Keratinocyte (primary cell): ENCODE measurements around the gene FOLR1. TPM values are rescaled to one million over a fixed set of nuclear protein-coding genes. Genes with fewer than 3 reads are reported as not detected.
"Not testable (repeated sequence)": the region's sequence is repeated elsewhere in the genome, so short reads cannot be mapped to it uniquely, and the experiment has no call there.

Source experiments
- DNase-seq: peaks from one replicate; pipeline ENCODE4 v3.0.0-alpha.2; 2011; ENCODE audit warnings: low read depth, missing footprints, low spot score
- FAIRE-seq: peaks from 2 replicates; lab custom pipeline; 2011; peaks lifted over from hg19 to GRCh38; lab: Jason Lieb, UNC
- H2AFZ ChIP-seq: 2 replicates; pipeline ENCODE4 v1.6.0; 2012; ENCODE audit warnings: low read length, control low read depth, inconsistent platforms; ENCODE audit not compliant: control insufficient read depth
- H3K27ac ChIP-seq: 2 replicates; pipeline ENCODE4 v1.5.1; 2011; ENCODE audit warnings: low read length; ENCODE audit not compliant: control insufficient read depth, insufficient read depth
- H3K27me3 ChIP-seq: 3 replicates; pipeline ENCODE4 v1.6.0; 2011; ENCODE audit warnings: low read length; ENCODE audit not compliant: control insufficient read depth, insufficient read depth; ENCODE audit errors: extremely low read depth
- H3K36me3 ChIP-seq, 2 experiments: 2 replicates in 1 of 2; 3 replicates in 1 of 2; pipeline ENCODE4 v1.5.1; 2011; ENCODE audit warnings: low read length in 2 of 2, mild to moderate bottlenecking in 1 of 2; ENCODE audit not compliant: control insufficient read depth in 2 of 2, insufficient read depth in 2 of 2; ENCODE audit errors: extremely low read depth in 1 of 2
- H3K4me1 ChIP-seq: 3 replicates; pipeline ENCODE4 v1.5.1; 2011; ENCODE audit warnings: low read length; ENCODE audit not compliant: control insufficient read depth, insufficient read depth; ENCODE audit errors: extremely low read depth
- H3K4me2 ChIP-seq: 3 replicates; pipeline ENCODE4 v1.6.0; 2011; ENCODE audit warnings: low read depth, low read length; ENCODE audit not compliant: control insufficient read depth, insufficient read depth; ENCODE audit errors: extremely low read depth
- H3K4me3 ChIP-seq, 3 experiments: fragments of 200-600 bp in 1 of 3; sonication (generic) in 1 of 3; 2 replicates in 2 of 3; 3 replicates in 1 of 3; pipeline ENCODE4 v1.5.1; 2011 to 2016; ENCODE audit warnings: low read length in 3 of 3, mild to moderate bottlenecking in 3 of 3, control low read depth in 2 of 3, inconsistent platforms in 1 of 3, low read depth in 1 of 3, mixed read lengths in 1 of 3, mixed run types in 1 of 3, moderate library complexity in 1 of 3; ENCODE audit not compliant: control insufficient read depth in 2 of 3, insufficient read depth in 2 of 3; ENCODE audit errors: extremely low read depth in 1 of 3
- H3K79me2 ChIP-seq: 2 replicates; pipeline ENCODE4 v1.6.0; 2012; ENCODE audit warnings: low read length; ENCODE audit not compliant: control insufficient read depth, insufficient read depth
- H3K9ac ChIP-seq: 3 replicates; pipeline ENCODE4 v1.6.0; 2011; ENCODE audit warnings: low read length; ENCODE audit not compliant: control insufficient read depth, insufficient read depth; ENCODE audit errors: extremely low read depth
- H3K9me1 ChIP-seq: 3 replicates; pipeline ENCODE4 v1.6.0; 2011; ENCODE audit warnings: low read length; ENCODE audit not compliant: control insufficient read depth, insufficient read depth; ENCODE audit errors: extremely low read depth
- H3K9me3 ChIP-seq: 2 replicates; pipeline ENCODE4 v1.5.1; 2012; ENCODE audit warnings: low read depth, low read length; ENCODE audit not compliant: control insufficient read depth
- H4K20me1 ChIP-seq: 3 replicates; pipeline ENCODE4 v1.6.0; 2011; ENCODE audit warnings: low read length; ENCODE audit not compliant: control insufficient read depth, insufficient read depth; ENCODE audit errors: extremely low read depth
- CTCF ChIP-seq, 3 experiments: IDR thresholded peaks in 1 of 3; conservative IDR thresholded peaks in 1 of 3; optimal IDR thresholded peaks in 1 of 3; 2 replicates in 2 of 3; 3 replicates in 1 of 3; pipeline versions ENCODE3 to v1.5.1; 2011; ENCODE audit warnings: low read length in 3 of 3, mild to moderate bottlenecking in 3 of 3, moderate library complexity in 2 of 3, control low read depth in 1 of 3, inconsistent platforms in 1 of 3; ENCODE audit not compliant: insufficient read depth in 2 of 3; ENCODE audit errors: extremely low read depth in 1 of 3
- EZH2 ChIP-seq: IDR thresholded peaks from one replicate; pipeline ENCODE4 v1.6.1; 2012; ENCODE audit warnings: inconsistent platforms, mild to moderate bottlenecking, low read length, moderate library complexity
- dilution Hi-C: fragments of 300-500 bp; cut with MboI; formaldehyde crosslinking; loops from one replicate; pipeline ENCODE4 v1.7.0; 2020; ENCODE audit warnings: low sequenced_read_pairs; ENCODE audit not compliant: extremely low pct_ligation_motif_present
- polyA plus RNA-seq, 5 experiments: library from polyadenylated mRNA; depleted of rRNA in 3 of 5; stranded (reverse) in 3 of 5; stranded (forward) in 1 of 5; unstranded in 1 of 5; fragments of >200 nt; gene quantifications; 1 replicate in 1 of 5; 2 replicates in 3 of 5; 3 replicates in 1 of 5; pipeline versions ENCODE4 v1.2.1 to v1.2.3, GENCODE V29; 2011 to 2012; ENCODE audit warnings: missing spikeins in 2 of 5, low read depth in 1 of 5, low replicate concordance in 1 of 5

Gene FOLR1
- polyA plus RNA-seq, 1 donor (not counting 4 experiments of a cell fraction or from before 2014, with no cell fraction given), result 0.13 TPM

GRCh38 chr11:72203163-72203562 is 11.2 kb downstream of the FOLR1 start:
- Histone ChIP-seq H3K9me3 (no peaks in the 10 kb centered on the region), H2AFZ (no peak overlapping the region), H3K9ac (no peak overlapping the region), H3K79me2 (no peaks in the 10 kb centered on the region), H3K9me1 (no peaks in the 10 kb centered on the region), H3K27me3 (no peaks in the 10 kb centered on the region), H3K27ac (no peak overlapping the region), H3K4me3 (no peak overlapping the region), H3K36me3 (no peaks in the 10 kb centered on the region), H3K4me1 (peaks cover 3% of the 10 kb centered on the region), H3K4me2 (no peak overlapping the region), H4K20me1 (no peaks in the 10 kb centered on the region)
- dilution Hi-C loops, result no loop called here
- TF ChIP-seq EZH2, result no peak
- FAIRE-seq, result no peak
- DNase-seq, result no peak

GRCh38 chr11:72204886-72205285 is 12.9 kb downstream of the FOLR1 start:
- dilution Hi-C loops, result no loop called here
- FAIRE-seq (no peak), DNase-seq (no peak)
- Histone ChIP-seq H3K4me3 (no peak overlapping the region), H3K27ac (no peak overlapping the region), H2AFZ (no peak overlapping the region), H3K9me3 (no peaks in the 10 kb centered on the region), H3K79me2 (no peaks in the 10 kb centered on the region), H4K20me1 (no peaks in the 10 kb centered on the region), H3K36me3 (no peaks in the 10 kb centered on the region), H3K4me1 (peaks cover 3% of the 10 kb centered on the region), H3K27me3 (no peaks in the 10 kb centered on the region), H3K4me2 (no peak overlapping the region), H3K9me1 (no peaks in the 10 kb centered on the region), H3K9ac (no peak overlapping the region)
- TF ChIP-seq EZH2 (no peak), CTCF (optimal IDR thresholded peaks at IDR 0.05 in 1 of 3, IDR thresholded peaks at IDR 0.05 in 1 of 3, conservative IDR thresholded peaks at IDR 0.05 in 1 of 3; ENCODE audit: extremely low read depth in 1 of 3, insufficient read depth in 2 of 3, low read length in 3 of 3) (no peak)

- H3K4me1 ChIP-seq, H2AFZ ChIP-seq, FAIRE-seq, dilution Hi-C loops, H3K9ac ChIP-seq, H3K4me3 ChIP-seq, H3K27me3 ChIP-seq, H3K36me3 ChIP-seq, H4K20me1 ChIP-seq, H3K9me1 ChIP-seq, H3K79me2 ChIP-seq, DNase-seq, H3K4me2 ChIP-seq, H3K27ac ChIP-seq, H3K9me3 ChIP-seq: not testable (repeated sequence)
Observed at GRCh38 chr11:72206794-72207193, 14.9 kb downstream of the FOLR1 start.
